Vagina (tissue), 2 donors: ENCODE results near the gene PRICKLE2. TPM values are rescaled to one million over a fixed set of nuclear protein-coding genes. Genes with fewer than 3 reads are reported as not detected.

ENCODE experiments used
- DNase-seq, 2 donors: peaks; one replicate each; pipeline ENCODE4 v3.0.0-alpha.2; 2017; ENCODE audit errors: extremely low spot score in 2 of 2
- H3K27ac ChIP-seq: fragments of 200-600 bp; sonication (generic); one replicate; pipeline ENCODE4 v1.5.1; 2019
- H3K27me3 ChIP-seq: fragments of 200-600 bp; sonication (generic); one replicate; pipeline ENCODE4 v1.5.1; 2019
- H3K36me3 ChIP-seq, 2 donors: fragments of 200-600 bp; sonication (generic); one replicate each; pipeline ENCODE4 v1.5.1; 2017 to 2019
- H3K4me1 ChIP-seq: fragments of 200-600 bp; sonication (generic); one replicate; pipeline ENCODE4 v1.5.1; 2019
- H3K4me3 ChIP-seq, 2 donors: fragments of 200-600 bp; sonication (generic); 1 replicate in 1 of 2; 2 replicates in 1 of 2; pipeline ENCODE4 v1.5.1; 2016 to 2019
- H3K9me3 ChIP-seq: fragments of 200-600 bp; sonication (generic); one replicate; pipeline ENCODE4 v1.5.1; 2019
- POLR2A ChIP-seq, 2 donors: fragments of 450-650 bp; IDR thresholded peaks; one replicate each; pipeline ENCODE4 v1.6.1; 2017; ENCODE audit warnings: antibody characterized with exemption in 2 of 2, mild to moderate bottlenecking in 2 of 2, moderate library complexity in 2 of 2
- POLR2AphosphoS5 ChIP-seq, 2 donors: sonication (generic); formaldehyde crosslinking; IDR thresholded peaks; one replicate each; pipeline ENCODE4 v1.9.0; 2017; ENCODE audit warnings: antibody characterized with exemption in 2 of 2, mild to moderate bottlenecking in 2 of 2, low read depth in 1 of 2; ENCODE audit not compliant: insufficient read depth in 1 of 2
- intact Hi-C: fragments of 100-400 bp; cut with DNase I; formaldehyde crosslinking; loops from one replicate; pipeline ENCODE4 v1.15.1; 2023
- total RNA-seq: library from RNA; depleted of rRNA; stranded (reverse); fragments of >200 nt; gene quantifications from one replicate; pipeline ENCODE4 v1.2.3, GENCODE V29; 2016
- TF ChIP-seq, protein P1 (sequence below), 3 experiments: fragments of 450-650 bp in 2 of 3; fragments of 200-600 bp in 1 of 3; sonication (generic) in 1 of 3; IDR thresholded peaks; one replicate each; pipeline ENCODE4 v1.5.1; 2017 to 2019; ENCODE audit warnings: antibody characterized with exemption in 3 of 3, mild to moderate bottlenecking in 2 of 3, moderate library complexity in 2 of 3

Gene PRICKLE2
- total RNA-seq, 1 donor from 2014 or later, result 39.3 TPM

DNA sequence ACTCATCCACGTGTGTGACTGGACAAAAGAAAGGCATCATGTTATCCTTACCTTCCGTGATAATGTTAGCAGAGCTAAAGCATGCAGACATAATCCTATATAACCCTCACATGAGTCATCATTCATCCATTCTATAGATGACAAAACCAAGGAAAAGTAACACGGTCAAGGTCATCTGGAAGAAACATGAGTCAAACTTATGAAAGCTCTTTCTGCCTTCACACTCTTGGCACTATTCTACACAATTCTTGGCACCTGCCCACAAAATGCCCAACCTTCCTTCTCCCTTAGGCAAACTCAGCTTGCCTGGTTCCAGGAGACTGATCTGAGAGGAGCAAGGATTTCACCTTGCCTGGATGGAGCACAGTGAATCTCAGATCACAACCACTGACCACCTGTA is 66.9 kb downstream of the PRICKLE2 start:
- intact Hi-C loops, result no loop called here

DNA sequence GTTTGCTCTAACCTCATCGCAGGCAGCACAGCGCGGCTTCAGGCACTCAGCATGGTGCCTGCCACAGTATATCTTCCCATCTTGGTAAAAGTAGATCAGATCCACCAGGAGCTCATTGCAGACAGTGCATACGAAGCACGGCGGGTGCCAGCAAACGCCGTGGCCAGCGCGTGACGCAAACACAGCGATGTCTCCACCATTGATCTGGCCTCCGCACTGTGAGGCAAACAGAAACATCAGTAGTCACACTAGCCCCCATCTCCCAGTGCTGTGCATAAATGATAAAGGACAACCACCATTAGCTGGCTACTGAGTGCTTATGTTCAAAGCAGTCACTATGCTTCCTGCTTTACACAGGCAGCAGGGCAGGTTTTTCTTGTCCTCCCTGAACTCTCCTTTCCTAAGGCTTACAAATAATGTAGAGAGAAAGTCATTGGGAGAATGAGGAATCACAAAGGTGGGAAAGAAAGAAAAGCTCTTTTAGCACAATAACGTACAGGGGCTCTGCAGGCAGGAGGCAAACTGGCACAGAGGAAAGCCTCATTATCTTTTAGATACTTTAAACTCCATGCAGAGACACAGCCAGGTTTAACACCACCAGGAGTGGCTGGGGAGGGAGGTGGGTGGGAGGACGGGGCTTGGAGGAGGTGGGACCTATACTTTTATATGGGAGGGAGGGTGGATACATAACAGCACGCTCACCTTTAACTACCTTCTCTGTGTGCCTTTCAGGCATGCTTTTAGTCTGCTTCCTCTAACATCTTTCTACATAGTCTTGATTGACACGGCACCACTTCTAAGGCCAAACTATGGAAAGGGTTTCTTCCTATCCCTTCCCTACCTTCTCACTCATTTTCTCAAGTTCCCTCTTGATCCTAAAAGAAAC is 67.9 kb downstream of the PRICKLE2 start:
- no peak overlapping the region for H3K27ac ChIP-seq
- H3K36me3 ChIP-seq, result peaks cover 0 to 17% of the 10 kb centered on the region in 2 donors
- H3K9me3 ChIP-seq, result no peaks in the 10 kb centered on the region
- no peak for TF ChIP-seq POLR2A (IDR thresholded peaks at IDR 0.05)
- TF ChIP-seq POLR2AphosphoS5 (IDR thresholded peaks at IDR 0.05; ENCODE audit: insufficient read depth in 1 of 2, low read depth in 1 of 2), result peak in 1 of 2 donors; percentile 51
- no peak overlapping the region for H3K4me3 ChIP-seq
- intact Hi-C loops, result no loop called here
- H3K27me3 ChIP-seq, result no peaks in the 10 kb centered on the region
- peaks cover 39% of the 10 kb centered on the region for H3K4me1 ChIP-seq
- DNase-seq, result no peak

More for the DNA sequence above, 66.9 kb downstream of the PRICKLE2 start:
- Histone ChIP-seq H3K9me3 (no peaks in the 10 kb centered on the region), H3K36me3 (peaks cover 0 to 10% of the 10 kb centered on the region in 2 donors), H3K4me1 (peaks cover 44% of the 10 kb centered on the region), H3K4me3 (no peak overlapping the region), H3K27me3 (no peaks in the 10 kb centered on the region), H3K27ac (no peak overlapping the region)
- TF ChIP-seq POLR2A (IDR thresholded peaks at IDR 0.05) (no peak), POLR2AphosphoS5 (IDR thresholded peaks at IDR 0.05; ENCODE audit: insufficient read depth in 1 of 2, low read depth in 1 of 2) (no peak)
- TF ChIP-seq, protein P1, sequence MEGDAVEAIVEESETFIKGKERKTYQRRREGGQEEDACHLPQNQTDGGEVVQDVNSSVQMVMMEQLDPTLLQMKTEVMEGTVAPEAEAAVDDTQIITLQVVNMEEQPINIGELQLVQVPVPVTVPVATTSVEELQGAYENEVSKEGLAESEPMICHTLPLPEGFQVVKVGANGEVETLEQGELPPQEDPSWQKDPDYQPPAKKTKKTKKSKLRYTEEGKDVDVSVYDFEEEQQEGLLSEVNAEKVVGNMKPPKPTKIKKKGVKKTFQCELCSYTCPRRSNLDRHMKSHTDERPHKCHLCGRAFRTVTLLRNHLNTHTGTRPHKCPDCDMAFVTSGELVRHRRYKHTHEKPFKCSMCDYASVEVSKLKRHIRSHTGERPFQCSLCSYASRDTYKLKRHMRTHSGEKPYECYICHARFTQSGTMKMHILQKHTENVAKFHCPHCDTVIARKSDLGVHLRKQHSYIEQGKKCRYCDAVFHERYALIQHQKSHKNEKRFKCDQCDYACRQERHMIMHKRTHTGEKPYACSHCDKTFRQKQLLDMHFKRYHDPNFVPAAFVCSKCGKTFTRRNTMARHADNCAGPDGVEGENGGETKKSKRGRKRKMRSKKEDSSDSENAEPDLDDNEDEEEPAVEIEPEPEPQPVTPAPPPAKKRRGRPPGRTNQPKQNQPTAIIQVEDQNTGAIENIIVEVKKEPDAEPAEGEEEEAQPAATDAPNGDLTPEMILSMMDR (IDR thresholded peaks at IDR 0.05), result no peak
- DNase-seq, result no peak

DNA sequence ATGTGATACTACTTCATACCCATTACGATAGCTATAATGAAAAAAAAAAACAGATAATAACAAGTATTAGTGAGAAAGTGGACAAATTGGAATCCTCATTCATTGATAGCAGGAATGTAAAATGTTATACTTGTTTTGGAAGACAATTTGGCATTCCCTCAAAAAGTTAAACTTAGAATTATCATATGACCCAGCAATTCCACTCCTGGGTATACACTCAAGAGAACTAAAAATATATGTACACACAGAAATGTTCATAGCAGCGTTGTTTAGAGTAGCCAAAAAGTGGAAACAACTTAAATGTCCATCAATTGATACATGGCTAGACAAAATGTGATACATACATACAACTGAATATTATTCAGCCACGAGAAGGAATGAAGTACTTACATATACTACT is 69.9 kb downstream of the PRICKLE2 start:
- no peak for DNase-seq
- intact Hi-C loops, result no loop called here
- no peak overlapping the region for H3K4me3 ChIP-seq
- H3K27me3 ChIP-seq, result no peaks in the 10 kb centered on the region
- TF ChIP-seq, protein P1 (IDR thresholded peaks at IDR 0.05), result no peak
- no peak for TF ChIP-seq POLR2A (IDR thresholded peaks at IDR 0.05)
- TF ChIP-seq POLR2AphosphoS5 (IDR thresholded peaks at IDR 0.05; ENCODE audit: insufficient read depth in 1 of 2, low read depth in 1 of 2), result no peak
- H3K36me3 ChIP-seq, result peaks cover 0 to 21% of the 10 kb centered on the region in 2 donors
- peaks cover 38% of the 10 kb centered on the region for H3K4me1 ChIP-seq
- H3K27ac ChIP-seq, result no peak overlapping the region
- no peaks in the 10 kb centered on the region for H3K9me3 ChIP-seq

DNA sequence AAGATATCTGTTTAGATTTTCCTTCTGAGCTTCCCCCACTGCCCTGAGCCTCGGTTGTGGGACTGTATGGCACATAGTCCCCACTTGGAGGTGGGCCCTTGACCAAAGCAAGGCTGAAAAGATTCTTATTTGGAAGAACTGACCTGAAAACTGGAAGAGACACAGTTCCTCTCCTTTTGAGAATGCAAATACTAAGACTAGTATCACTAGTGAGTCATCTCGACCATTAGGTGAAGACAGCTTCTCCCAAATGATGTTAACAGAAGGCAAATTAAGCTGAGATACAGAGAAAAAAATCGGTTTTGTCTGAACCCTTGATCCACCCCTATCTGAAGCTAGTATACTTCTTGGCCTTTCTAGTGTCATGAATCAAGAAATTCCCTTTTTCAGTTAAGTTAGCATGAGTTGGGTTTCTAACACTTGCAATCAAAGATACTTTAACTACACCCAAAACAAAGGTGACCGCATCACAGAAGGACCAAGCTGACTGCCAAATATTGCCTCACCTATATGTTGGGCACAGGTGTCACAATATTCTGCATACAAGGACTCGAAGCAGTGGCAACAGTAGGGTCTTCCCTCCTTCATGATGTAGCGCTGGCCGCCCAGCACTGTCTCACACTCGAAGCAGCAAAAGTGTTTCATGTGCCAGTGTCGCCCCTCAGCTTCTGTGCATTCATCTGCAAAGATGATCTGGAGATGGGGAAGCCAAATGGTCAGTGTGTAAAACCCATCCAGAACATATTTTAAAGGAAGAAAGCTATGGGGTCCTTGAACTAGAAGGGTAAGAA is 72.4 kb downstream of the PRICKLE2 start:
- Histone ChIP-seq H3K27me3 (no peaks in the 10 kb centered on the region), H3K4me3 (no peak overlapping the region), H3K27ac (peak overlapping the region; percentile 80), H3K9me3 (no peaks in the 10 kb centered on the region), H3K36me3 (peaks cover 0 to 21% of the 10 kb centered on the region in 2 donors), H3K4me1 (peaks cover 48% of the 10 kb centered on the region)
- intact Hi-C loops, result no loop called here
- TF ChIP-seq POLR2A (IDR thresholded peaks at IDR 0.05), result no peak
- TF ChIP-seq, protein P1 (IDR thresholded peaks at IDR 0.05), result no peak
- TF ChIP-seq POLR2AphosphoS5 (IDR thresholded peaks at IDR 0.05; ENCODE audit: insufficient read depth in 1 of 2, low read depth in 1 of 2), result no peak
- no peak for DNase-seq

DNA sequence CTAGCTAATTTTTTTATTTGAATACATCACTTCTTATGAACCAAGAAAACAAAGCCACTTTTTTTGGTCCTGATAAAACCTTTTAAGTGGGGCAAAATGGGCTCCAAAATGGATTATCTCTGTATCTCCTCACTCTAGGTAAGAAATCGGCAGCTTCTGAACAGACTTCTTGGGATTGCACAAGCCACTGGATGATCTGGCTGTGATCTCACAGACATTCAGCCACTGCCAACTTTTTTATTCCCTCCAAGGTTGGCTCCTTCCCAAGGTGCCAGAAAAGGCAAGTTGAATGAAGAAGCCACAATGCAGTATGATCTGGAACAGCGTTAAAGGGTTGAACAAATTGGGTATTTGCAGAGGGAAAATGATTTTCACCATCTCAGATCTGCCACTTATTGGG is 73.2 kb downstream of the PRICKLE2 start:
- intact Hi-C loops, result no loop called here
- H3K4me3 ChIP-seq, result no peak overlapping the region
- H3K36me3 ChIP-seq, result peaks cover 0 to 21% of the 10 kb centered on the region in 2 donors
- no peak for TF ChIP-seq POLR2A (IDR thresholded peaks at IDR 0.05)
- TF ChIP-seq, protein P1 (IDR thresholded peaks at IDR 0.05), result no peak
- TF ChIP-seq POLR2AphosphoS5 (IDR thresholded peaks at IDR 0.05; ENCODE audit: insufficient read depth in 1 of 2, low read depth in 1 of 2), result no peak
- H3K9me3 ChIP-seq, result no peaks in the 10 kb centered on the region
- DNase-seq, result no peak
- peaks cover 42% of the 10 kb centered on the region for H3K4me1 ChIP-seq
- H3K27ac ChIP-seq, result peak overlapping the region; percentile 80
- no peaks in the 10 kb centered on the region for H3K27me3 ChIP-seq
